GM12874 (cell line): Measurements from ENCODE around the gene SPNS1.

Source experiments
- TF ChIP-seq, protein P1 (sequence below): IDR thresholded peaks from 2 replicates; pipeline ENCODE4 v1.5.1; 2011; ENCODE audit warnings: low read depth, mild to moderate bottlenecking, control low read depth, low read length, moderate library complexity; ENCODE audit not compliant: insufficient read depth

Gene SPNS1

GRCh38 chr16:29028457-29029167, 54.0 kb downstream of the SPNS1 start:
- TF ChIP-seq, protein P1, sequence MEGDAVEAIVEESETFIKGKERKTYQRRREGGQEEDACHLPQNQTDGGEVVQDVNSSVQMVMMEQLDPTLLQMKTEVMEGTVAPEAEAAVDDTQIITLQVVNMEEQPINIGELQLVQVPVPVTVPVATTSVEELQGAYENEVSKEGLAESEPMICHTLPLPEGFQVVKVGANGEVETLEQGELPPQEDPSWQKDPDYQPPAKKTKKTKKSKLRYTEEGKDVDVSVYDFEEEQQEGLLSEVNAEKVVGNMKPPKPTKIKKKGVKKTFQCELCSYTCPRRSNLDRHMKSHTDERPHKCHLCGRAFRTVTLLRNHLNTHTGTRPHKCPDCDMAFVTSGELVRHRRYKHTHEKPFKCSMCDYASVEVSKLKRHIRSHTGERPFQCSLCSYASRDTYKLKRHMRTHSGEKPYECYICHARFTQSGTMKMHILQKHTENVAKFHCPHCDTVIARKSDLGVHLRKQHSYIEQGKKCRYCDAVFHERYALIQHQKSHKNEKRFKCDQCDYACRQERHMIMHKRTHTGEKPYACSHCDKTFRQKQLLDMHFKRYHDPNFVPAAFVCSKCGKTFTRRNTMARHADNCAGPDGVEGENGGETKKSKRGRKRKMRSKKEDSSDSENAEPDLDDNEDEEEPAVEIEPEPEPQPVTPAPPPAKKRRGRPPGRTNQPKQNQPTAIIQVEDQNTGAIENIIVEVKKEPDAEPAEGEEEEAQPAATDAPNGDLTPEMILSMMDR: no peak

GRCh38 chr16:29029168-29029994, 54.8 kb downstream of the SPNS1 start:
- TF ChIP-seq, protein P1: no peak

DNA sequence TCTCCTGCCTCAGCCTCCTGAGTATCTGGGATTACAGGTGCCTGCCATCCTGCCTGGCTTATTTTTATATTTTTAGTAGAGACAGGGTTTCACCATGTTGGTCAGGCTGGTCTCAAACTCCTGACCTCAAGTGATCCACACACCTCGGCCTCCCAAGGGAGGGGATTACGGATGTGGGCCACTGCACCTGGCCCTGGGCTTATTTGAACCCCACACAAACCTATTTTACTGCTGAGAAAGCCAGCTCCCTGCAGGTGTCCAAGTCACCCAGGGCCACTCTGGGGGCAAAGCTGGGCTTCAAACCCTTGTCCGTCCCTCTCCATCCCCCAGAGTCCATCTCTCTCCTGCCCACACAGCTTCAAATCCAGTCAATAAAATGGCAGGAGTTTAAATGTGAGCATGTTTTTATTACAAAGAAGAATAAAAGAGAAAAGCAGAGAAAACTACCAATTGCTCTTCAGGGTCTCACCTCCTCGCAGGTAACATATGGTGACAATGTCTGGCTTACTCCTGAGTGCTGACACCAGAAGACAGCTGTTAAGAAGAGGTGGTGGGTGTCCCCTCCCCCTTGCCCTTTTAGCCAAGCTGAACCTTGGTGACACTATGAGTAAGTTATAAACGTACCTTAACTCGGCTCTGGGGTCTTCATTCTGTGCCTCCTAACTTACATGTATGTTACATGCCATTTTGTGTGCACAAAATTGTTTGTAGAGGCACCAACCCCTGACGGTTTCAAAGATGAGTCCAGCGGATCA, 55.7 kb downstream of the SPNS1 start:
- TF ChIP-seq, protein P1: no peak
